CD4-positive, alpha-beta memory T cell (primary cell): ENCODE measurements around the gene TRIM65. TPM values are rescaled to one million over a fixed set of nuclear protein-coding genes. Genes with fewer than 3 reads are reported as not detected.

Experiments
- CTCF ChIA-PET: fragments of 350-600 bp; sonication (Branson Sonifier 250); formaldehyde crosslinking; loops from one replicate; lab custom pipeline; 2021; ENCODE audit warnings: inconsistent platforms; ENCODE audit not compliant: partially characterized antibody; lab: Charles Lee
- POLR2A ChIA-PET: fragments of 350-600 bp; sonication (Branson Sonifier 250); formaldehyde crosslinking; loops from one replicate; lab custom pipeline; 2021; ENCODE audit not compliant: partially characterized antibody; lab: Charles Lee
- DNase-seq, 5 donors: peaks; one replicate each; pipeline versions ENCODE4 v3.0.0 to v3.0.0-alpha.2; 2020 to 2022; ENCODE audit warnings: mixed read lengths in 1 of 5
- H3K27ac ChIP-seq: one replicate; pipeline ENCODE4 v1.7.0; 2013; ENCODE audit warnings: low read depth, low read length
- H3K27me3 ChIP-seq: 2 replicates; pipeline ENCODE4 v1.7.0; 2013; ENCODE audit warnings: mild to moderate bottlenecking, low read length, moderate library complexity; ENCODE audit not compliant: insufficient read depth
- H3K36me3 ChIP-seq: 2 replicates; pipeline ENCODE4 v1.7.0; 2013; ENCODE audit warnings: mild to moderate bottlenecking, low read length, moderate library complexity; ENCODE audit not compliant: insufficient read depth
- H3K4me1 ChIP-seq: 2 replicates; pipeline ENCODE4 v1.7.0; 2013; ENCODE audit warnings: mild to moderate bottlenecking, low read length, moderate library complexity; ENCODE audit not compliant: insufficient read depth
- H3K4me3 ChIP-seq, 2 donors: one replicate each; pipeline ENCODE4 v1.7.0; 2013; ENCODE audit warnings: low read length in 2 of 2, mild to moderate bottlenecking in 1 of 2
- H3K9me3 ChIP-seq, 2 donors: one replicate each; pipeline ENCODE4 v1.7.0; 2013; ENCODE audit warnings: low read length in 2 of 2, control low read depth in 1 of 2; ENCODE audit not compliant: control insufficient read depth in 1 of 2
- H3K27ac Mint-ChIP-seq, 7 donors: one replicate each; pipeline ENCODE4 v1.8.0; 2020 to 2021; ENCODE audit warnings: mixed read lengths in 7 of 7, mild to moderate bottlenecking in 6 of 7, inconsistent platforms in 3 of 7, moderate library complexity in 3 of 7
- H3K27me3 Mint-ChIP-seq, 2 donors: one replicate each; pipeline ENCODE4 v1.8.0; 2020 to 2021; ENCODE audit warnings: mixed read lengths in 2 of 2
- H3K36me3 Mint-ChIP-seq, 2 donors: one replicate each; pipeline ENCODE4 v1.8.0; 2020 to 2021; ENCODE audit warnings: mixed read lengths in 2 of 2, inconsistent platforms in 1 of 2, mild to moderate bottlenecking in 1 of 2
- H3K4me1 Mint-ChIP-seq, 4 donors: one replicate each; pipeline ENCODE4 v1.8.0; 2020 to 2021; ENCODE audit warnings: mixed read lengths in 4 of 4, mild to moderate bottlenecking in 1 of 4
- H3K4me3 Mint-ChIP-seq, 8 donors: one replicate each; pipeline ENCODE4 v1.8.0; 2020 to 2021; ENCODE audit warnings: mixed read lengths in 8 of 8, mild to moderate bottlenecking in 7 of 8, moderate library complexity in 6 of 8, inconsistent platforms in 3 of 8
- H3K9me3 Mint-ChIP-seq, 8 donors: one replicate each; pipeline ENCODE4 v1.8.0; 2020 to 2021; ENCODE audit warnings: mixed read lengths in 8 of 8, mild to moderate bottlenecking in 5 of 8, inconsistent platforms in 3 of 8, moderate library complexity in 1 of 8
- intact Hi-C: fragments of 100-400 bp; cut with micrococcal nuclease; formaldehyde crosslinking; loops from one replicate; pipeline ENCODE4 v1.15.1; 2023
- polyA plus RNA-seq, 2 donors: library from polyadenylated mRNA; unstranded; fragments of 300-500 nt; fragmentation: Illumina TruSeq; gene quantifications; one replicate each; pipeline ENCODE4 v1.2.3, GENCODE V29; 2021
- total RNA-seq, 2 experiments: library from RNA; stranded (reverse); gene quantifications; one replicate each; pipeline ENCODE4 v1.2.3, GENCODE V29; 2021

TRIM65 gene
- total and polyA plus RNA-seq, 4 experiments from 2014 or later: 17.7 to 36.9 (median 32.6) TPM

- peak overlapping the region; percentile 90 for H3K27ac ChIP-seq
- CTCF ChIA-PET: interaction anchor here (0.7 to 1.6 kb wide), 3 partner anchors 9 to 69 kb away, joined by 3 to 8 read pairs (median 4); no protein-coding TSS in a partner anchor
- POLR2A ChIA-PET: interaction anchor here (5.3 to 26.2 kb wide), 6 partner anchors 8 to 62 kb away, joined by 79 to 563 read pairs (median 148); partner anchors contain the start of genes TRIM47, TRIM65, UNK and WBP2
- H3K27me3 ChIP-seq: no peaks in the 10 kb centered on the region
- peaks cover 27% of the 10 kb centered on the region for H3K36me3 ChIP-seq
- peak overlapping the region in 7 of 8 donors; percentile 25 to 96 (median 92) for H3K4me3 Mint-ChIP-seq
- intact Hi-C loops: no loop called here
- H3K4me1 Mint-ChIP-seq: peaks cover 2 to 28% (median 10%) of the 10 kb centered on the region in 4 donors
- H3K27ac Mint-ChIP-seq: peak overlapping the region in 2 of 7 donors; percentile 60 to 88
- peaks cover 14 to 42% of the 10 kb centered on the region in 2 donors for H3K36me3 Mint-ChIP-seq
- H3K4me1 ChIP-seq: peaks cover 34% of the 10 kb centered on the region
- H3K9me3 ChIP-seq: no peaks in the 10 kb centered on the region
- DNase-seq: no peak
- H3K4me3 ChIP-seq: peak overlapping the region in 1 of 2 donors; percentile 90
- no peaks in the 10 kb centered on the region for H3K27me3 Mint-ChIP-seq
- H3K9me3 Mint-ChIP-seq: no peaks in the 10 kb centered on the region
Observed at GRCh38 chr17:75842411-75842810, 54.3 kb downstream of the TRIM65 start.

- Mint-ChIP-seq H3K4me3 (peak overlapping the region in 2 of 8 donors; percentile 20 to 49), H3K4me1 (peaks cover 2 to 24% (median 10%) of the 10 kb centered on the region in 4 donors), H3K36me3 (peaks cover 11 to 40% of the 10 kb centered on the region in 2 donors), H3K9me3 (no peaks in the 10 kb centered on the region), H3K27me3 (no peaks in the 10 kb centered on the region), H3K27ac (peak overlapping the region in 1 of 7 donors; percentile 52)
- H3K4me3 ChIP-seq: no peak overlapping the region
- POLR2A ChIA-PET: interaction anchor here (0.7 to 26.2 kb wide), 6 partner anchors 8 to 61 kb away, joined by 3 to 556 read pairs (median 6); partner anchors contain the start of gene UNK
- H3K27ac ChIP-seq: no peak overlapping the region
- CTCF ChIA-PET: interaction anchor here (0.6 to 2.2 kb wide), 3 partner anchors 10 to 58 kb away, joined by 3 to 6 read pairs (median 4); no protein-coding TSS in a partner anchor
- no peaks in the 10 kb centered on the region for H3K27me3 ChIP-seq
- no peaks in the 10 kb centered on the region for H3K9me3 ChIP-seq
- no peak for DNase-seq
- H3K4me1 ChIP-seq: peaks cover 34% of the 10 kb centered on the region
- peaks cover 30% of the 10 kb centered on the region for H3K36me3 ChIP-seq
- intact Hi-C loops: no loop called here
Observed at GRCh38 chr17:75840799-75841164, 56.0 kb downstream of the TRIM65 start.

- no peaks in the 10 kb centered on the region for H3K27me3 Mint-ChIP-seq
- Histone ChIP-seq H3K9me3 (no peaks in the 10 kb centered on the region), H3K27me3 (no peaks in the 10 kb centered on the region), H3K4me3 (no peak overlapping the region), H3K4me1 (peaks cover 31% of the 10 kb centered on the region), H3K27ac (peak overlapping the region; percentile 6), H3K36me3 (peaks cover 36% of the 10 kb centered on the region)
- ChIA-PET CTCF (interaction anchor here (0.7 to 2.2 kb wide), 5 partner anchors 21 to 92 kb away, joined by 3 to 6 read pairs (median 5); no protein-coding TSS in a partner anchor), POLR2A (interaction anchor here (0.7 to 26.2 kb wide), 6 partner anchors 14 to 60 kb away, joined by 3 to 556 read pairs (median 6); partner anchors contain the start of genes TRIM65 and UNK)
- no peak for DNase-seq
- H3K9me3 Mint-ChIP-seq: no peaks in the 10 kb centered on the region
- intact Hi-C loops: no loop called here
- H3K36me3 Mint-ChIP-seq: peaks cover 11 to 37% of the 10 kb centered on the region in 2 donors
- peaks cover under 1 to 18% (median 8%) of the 10 kb centered on the region in 4 donors for H3K4me1 Mint-ChIP-seq
- peak overlapping the region in 1 of 8 donors; percentile 57 for H3K4me3 Mint-ChIP-seq
- H3K27ac Mint-ChIP-seq: no peak overlapping the region
Observed at GRCh38 chr17:75839942-75840798, 56.6 kb downstream of the TRIM65 start.

Other genes starting within 250 kb of the TRIM65 start
- 10 to 100 TPM; 58.3 to 59.1 TPM for gene RECQL5, start 229.8 kb downstream of the TRIM65 start, total RNA-seq
- gene RECQL5, start 229.8 kb downstream of the TRIM65 start, polyA plus RNA-seq: 10 to 100 TPM in 1 of 2 donors, 1 to 10 TPM in 1; 6.4 to 16.7 TPM
- 100 to 1,000 TPM; 115 to 119 TPM for gene SAP30BP, start 229.6 kb downstream of the TRIM65 start, total RNA-seq
- 10 to 100 TPM; 69.9 to 80.4 TPM for gene SAP30BP, start 229.6 kb downstream of the TRIM65 start, polyA plus RNA-seq
- gene ITGB4, start 175.5 kb downstream of the TRIM65 start, total RNA-seq: 1 to 10 TPM in 1 of 2 experiments, under 1 TPM in 1; 0.67 to 1.2 TPM
- under 1 TPM; 0.25 to 0.91 TPM for gene ITGB4, start 175.5 kb downstream of the TRIM65 start, polyA plus RNA-seq
- 10 to 100 TPM; 25.7 to 25.9 TPM for gene GALK1, start 131.8 kb downstream of the TRIM65 start, total RNA-seq
- 10 to 100 TPM; 17.5 to 18.1 TPM for gene GALK1, start 131.8 kb downstream of the TRIM65 start, polyA plus RNA-seq
- 10 to 100 TPM; 45.8 to 48.1 TPM for gene UNK, start 112.1 kb downstream of the TRIM65 start, total RNA-seq
- gene UNK, start 112.1 kb downstream of the TRIM65 start, polyA plus RNA-seq: 10 to 100 TPM; 22.2 to 22.9 TPM
- 100 to 1,000 TPM; 161 to 171 TPM for gene UNC13D, start 52.5 kb downstream of the TRIM65 start, total RNA-seq
- 10 to 100 TPM; 39.6 to 78.9 TPM for gene UNC13D, start 52.5 kb downstream of the TRIM65 start, polyA plus RNA-seq
- 100 to 1,000 TPM; 159 to 160 TPM for gene WBP2, start 41.6 kb downstream of the TRIM65 start, total RNA-seq
- 100 to 1,000 TPM in 1 of 2 donors, 10 to 100 TPM in 1; 80.3 to 127 TPM for gene WBP2, start 41.6 kb downstream of the TRIM65 start, polyA plus RNA-seq
- 10 to 100 TPM; 17.5 to 22.6 TPM for gene TRIM47, start 18.4 kb downstream of the TRIM65 start, total RNA-seq
- 10 to 100 TPM; 11.2 to 26.8 TPM for gene TRIM47, start 18.4 kb downstream of the TRIM65 start, polyA plus RNA-seq
- 100 to 1,000 TPM; 126 to 142 TPM for gene MRPL38, start 7.9 kb upstream of the TRIM65 start, total RNA-seq
- gene MRPL38, start 7.9 kb upstream of the TRIM65 start, polyA plus RNA-seq: 10 to 100 TPM; 59.1 to 89.0 TPM
- gene FBF1, start 44.1 kb upstream of the TRIM65 start, total RNA-seq: 10 to 100 TPM; 39.6 to 42.7 TPM
- gene FBF1, start 44.1 kb upstream of the TRIM65 start, polyA plus RNA-seq: 1 to 10 TPM; 3.7 to 4.0 TPM
- gene ACOX1, start 82.2 kb upstream of the TRIM65 start, total RNA-seq: 10 to 100 TPM; 30.4 to 31.7 TPM
- gene ACOX1, start 82.2 kb upstream of the TRIM65 start, polyA plus RNA-seq: 10 to 100 TPM; 10.2 to 14.4 TPM
- gene TEN1, start 82.3 kb upstream of the TRIM65 start, total RNA-seq: 10 to 100 TPM; 10.2 to 16.1 TPM
- 10 to 100 TPM; 13.1 to 20.2 TPM for gene TEN1, start 82.3 kb upstream of the TRIM65 start, polyA plus RNA-seq
- gene CDK3, start 103.9 kb upstream of the TRIM65 start, total RNA-seq: 1 to 10 TPM; 9.6 to 9.7 TPM
- 1 to 10 TPM; 1.0 to 1.1 TPM for gene CDK3, start 103.9 kb upstream of the TRIM65 start, polyA plus RNA-seq
- gene EVPL, start 130.4 kb upstream of the TRIM65 start, total RNA-seq: not detected
- not detected for gene EVPL, start 130.4 kb upstream of the TRIM65 start, polyA plus RNA-seq
- 10 to 100 TPM; 86.5 to 92.4 TPM for gene SRP68, start 175.6 kb upstream of the TRIM65 start, total RNA-seq
- gene SRP68, start 175.6 kb upstream of the TRIM65 start, polyA plus RNA-seq: 10 to 100 TPM; 59.1 to 84.9 TPM
- not detected for gene GALR2, start 177.8 kb upstream of the TRIM65 start, total RNA-seq
- under 1 TPM in 1 of 2 donors, not detected in 1; 0.37 TPM for gene GALR2, start 177.8 kb upstream of the TRIM65 start, polyA plus RNA-seq
- gene ZACN, start 182.2 kb upstream of the TRIM65 start, total RNA-seq: under 1 TPM in 1 of 2 experiments, not detected in 1; 0.35 TPM
- gene ZACN, start 182.2 kb upstream of the TRIM65 start, polyA plus RNA-seq: 1 to 10 TPM in 1 of 2 donors, not detected in 1; 1.0 TPM
- gene EXOC7, start 206.8 kb upstream of the TRIM65 start, total RNA-seq: 100 to 1,000 TPM; 183 to 184 TPM
- 10 to 100 TPM; 36.2 to 66.9 TPM for gene EXOC7, start 206.8 kb upstream of the TRIM65 start, polyA plus RNA-seq
- gene FOXJ1, start 244.3 kb upstream of the TRIM65 start, total RNA-seq: under 1 TPM; 0.19 to 0.20 TPM
- not detected for gene FOXJ1, start 244.3 kb upstream of the TRIM65 start, polyA plus RNA-seq